Nephron progenitor cell (in vitro differentiated cells): Measurements from ENCODE around the gene DDX27.

ENCODE experiments used
- DNase-seq: peaks from one replicate; pipeline ENCODE4 v3.0.0; 2021
- H3K27ac Mint-ChIP-seq: 2 replicates; pipeline ENCODE4 v1.8.0; 2021; ENCODE audit warnings: mild to moderate bottlenecking, moderate library complexity, mixed read lengths
- H3K27me3 Mint-ChIP-seq: 2 replicates; pipeline ENCODE4 v1.8.0; 2021; ENCODE audit warnings: mild to moderate bottlenecking, low read depth, mixed read lengths; ENCODE audit not compliant: poor library complexity
- H3K36me3 Mint-ChIP-seq: 2 replicates; pipeline ENCODE4 v1.8.0; 2021; ENCODE audit warnings: low read depth, mixed read lengths
- H3K4me1 Mint-ChIP-seq: 2 replicates; pipeline ENCODE4 v1.8.0; 2021; ENCODE audit warnings: mixed read lengths
- H3K4me3 Mint-ChIP-seq: 2 replicates; pipeline ENCODE4 v1.8.0; 2021; ENCODE audit warnings: mild to moderate bottlenecking, moderate library complexity, mixed read lengths
- H3K9me3 Mint-ChIP-seq: 2 replicates; pipeline ENCODE4 v1.8.0; 2021; ENCODE audit warnings: mild to moderate bottlenecking, moderate library complexity, mixed read lengths
- CTCF ChIP-seq: fragments of 200-600 bp; sonication (generic); IDR thresholded peaks from 2 replicates; pipeline ENCODE4 v1.5.0; 2021; ENCODE audit warnings: antibody characterized with exemption

DDX27 gene

GRCh38 chr20:49203746-49204145 is 15.5 kb upstream of the DDX27 start:
- H3K9me3 Mint-ChIP-seq, result peaks cover 9% of the 10 kb centered on the region

GRCh38 chr20:49207076-49207475 is 12.1 kb upstream of the DDX27 start:
- Mint-ChIP-seq H3K4me1 (no peaks in the 10 kb centered on the region), H3K36me3 (no peaks in the 10 kb centered on the region), H3K27ac (no peak overlapping the region), H3K27me3 (peaks cover 6% of the 10 kb centered on the region), H3K4me3 (no peak overlapping the region), H3K9me3 (peaks cover 17% of the 10 kb centered on the region)
- no peak for DNase-seq
- no peak for TF ChIP-seq CTCF

More at GRCh38 chr20:49203746-49204145, 15.5 kb upstream of the DDX27 start:
- TF ChIP-seq CTCF, result no peak
- no peak for DNase-seq
- H3K27me3 Mint-ChIP-seq, result peaks cover 9% of the 10 kb centered on the region
- H3K27ac Mint-ChIP-seq, result no peak overlapping the region
- H3K4me1 Mint-ChIP-seq, result no peaks in the 10 kb centered on the region
- no peak overlapping the region for H3K4me3 Mint-ChIP-seq
- no peaks in the 10 kb centered on the region for H3K36me3 Mint-ChIP-seq

DNA sequence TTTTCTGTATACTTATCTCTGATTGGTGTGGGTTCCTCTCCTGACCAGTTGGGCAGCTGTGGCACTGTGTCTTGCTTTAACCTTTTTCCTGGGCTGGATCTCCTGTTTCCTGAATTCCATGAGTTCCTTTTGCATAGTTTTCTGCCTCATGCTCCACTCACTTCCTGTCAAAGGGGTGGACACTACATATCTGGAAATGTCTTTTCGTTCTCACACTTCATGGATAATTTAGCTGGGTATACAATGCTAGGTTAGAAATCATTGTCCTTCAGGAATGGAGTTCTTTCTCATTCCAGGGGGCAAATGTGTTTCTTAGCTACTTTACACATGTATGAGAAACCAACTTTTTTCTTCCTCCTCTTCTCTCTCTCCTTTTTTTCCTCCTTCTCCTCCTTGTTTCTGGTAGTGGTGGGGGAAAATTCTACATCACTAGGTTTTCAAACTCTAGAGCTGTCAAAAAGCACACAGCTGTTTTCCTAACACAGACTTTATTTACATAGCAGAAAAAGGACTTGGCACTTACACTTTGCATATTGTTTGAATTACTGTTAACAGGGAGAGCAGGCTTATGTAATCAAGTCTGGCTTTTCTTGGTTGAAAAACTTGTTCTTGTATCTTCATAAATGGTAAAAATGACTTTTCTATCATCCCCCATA is 9.0 kb upstream of the DDX27 start:
- no peak overlapping the region for H3K27ac Mint-ChIP-seq

DNA sequence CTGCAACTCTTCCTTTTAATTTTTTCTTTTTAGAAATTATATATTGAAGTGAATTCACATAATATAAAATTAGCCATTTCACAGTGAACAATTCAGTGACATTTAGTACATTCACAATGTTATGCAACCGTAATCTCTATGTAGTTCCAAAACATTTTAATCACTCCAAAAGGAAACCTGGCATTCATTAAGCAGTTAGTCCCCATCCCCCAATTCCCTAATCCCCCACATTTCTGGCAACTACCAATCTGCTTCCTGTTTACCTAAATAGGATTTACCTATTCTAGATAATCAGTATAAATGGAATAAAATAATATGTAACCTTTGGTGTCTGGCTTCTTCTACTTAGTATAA is 8.5 kb upstream of the DDX27 start:
- Mint-ChIP-seq H3K9me3 (peaks cover 17% of the 10 kb centered on the region), H3K27me3 (peaks cover 3% of the 10 kb centered on the region), H3K36me3 (no peaks in the 10 kb centered on the region), H3K4me1 (no peaks in the 10 kb centered on the region), H3K27ac (no peak overlapping the region), H3K4me3 (no peak overlapping the region)
- no peak for DNase-seq
- TF ChIP-seq CTCF, result no peak

More for the DNA sequence above, 9.0 kb upstream of the DDX27 start:
- DNase-seq, result no peak
- Mint-ChIP-seq H3K27me3 (peaks cover 2% of the 10 kb centered on the region), H3K36me3 (no peaks in the 10 kb centered on the region), H3K4me1 (no peaks in the 10 kb centered on the region), H3K9me3 (peaks cover 17% of the 10 kb centered on the region), H3K4me3 (no peak overlapping the region)
- no peak for TF ChIP-seq CTCF

DNA sequence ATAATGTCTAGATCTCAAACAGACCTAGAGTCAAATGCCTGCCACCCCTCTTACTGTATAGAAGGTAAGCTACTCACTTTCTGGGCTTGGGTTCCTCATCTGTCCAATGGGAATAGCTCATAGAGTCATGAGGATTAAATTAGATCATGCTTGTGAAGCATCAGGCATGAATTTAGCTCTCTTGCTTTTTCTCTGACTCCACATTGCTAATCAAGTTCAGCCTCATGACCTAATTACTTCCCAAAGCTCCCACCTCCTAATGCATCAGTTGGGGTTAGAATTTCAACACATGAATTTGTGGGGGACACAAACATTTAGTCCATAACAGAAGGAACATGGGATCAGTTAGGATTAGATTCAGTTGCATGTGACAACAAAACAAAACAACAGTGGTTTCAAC is 4.6 kb upstream of the DDX27 start:
- Mint-ChIP-seq H3K9me3 (peaks cover 20% of the 10 kb centered on the region), H3K4me1 (peaks cover 6% of the 10 kb centered on the region), H3K27me3 (peaks cover 7% of the 10 kb centered on the region), H3K36me3 (no peaks in the 10 kb centered on the region), H3K4me3 (no peak overlapping the region), H3K27ac (no peak overlapping the region)
- no peak for TF ChIP-seq CTCF
- no peak for DNase-seq

GRCh38 chr20:49215232-49215631 is 4.0 kb upstream of the DDX27 start:
- no peak for DNase-seq
- no peak for TF ChIP-seq CTCF
- Mint-ChIP-seq H3K9me3 (peaks cover 16% of the 10 kb centered on the region), H3K27me3 (peaks cover 7% of the 10 kb centered on the region), H3K4me3 (no peak overlapping the region), H3K27ac (no peak overlapping the region), H3K4me1 (peaks cover 12% of the 10 kb centered on the region), H3K36me3 (no peaks in the 10 kb centered on the region)
